GM18519 (cell line): ENCODE data around the gene MRPL38.

ENCODE experiments used
- ATAC-seq: cut with Tn5 transposase; IDR thresholded peaks from one replicate; pipeline ENCODE4 v1.9.1; 2021; ENCODE audit warnings: mild to moderate bottlenecking, moderate library complexity; ENCODE audit not compliant: unreplicated experiment, low FRiP score

The MRPL38 gene

DNA sequence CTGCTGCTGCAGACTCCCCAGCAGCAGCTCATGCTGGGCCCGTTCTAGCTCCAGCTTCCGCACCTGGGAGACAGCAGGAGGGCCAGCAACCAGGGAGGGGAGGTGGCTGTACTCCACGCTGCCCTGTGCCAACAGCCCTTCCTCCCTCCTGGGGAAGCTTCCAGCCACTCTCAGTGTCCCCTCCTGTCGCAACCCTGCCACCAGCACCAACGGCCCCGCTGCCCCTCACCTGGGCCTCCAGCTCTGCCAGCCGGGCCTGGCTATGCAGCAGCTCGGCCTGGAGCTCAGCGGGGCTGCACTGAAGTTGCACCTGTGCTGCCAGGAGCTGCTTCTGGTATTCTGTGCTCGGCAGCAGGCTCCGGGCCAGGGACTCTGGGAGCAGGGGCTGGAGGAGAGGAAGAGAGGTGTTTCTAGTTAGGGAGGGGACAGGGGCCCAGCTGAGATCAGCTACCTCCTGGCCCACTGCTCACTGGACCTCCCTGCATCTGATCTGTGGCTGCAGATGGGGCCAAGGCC lies 15.4 kb upstream of the MRPL38 start:
- no peak for ATAC-seq

GRCh38 chr17:75919611-75920010 lies 14.9 kb upstream of the MRPL38 start:
- no peak for ATAC-seq

- ATAC-seq: no peak
These were observed 13.3 kb upstream of the MRPL38 start for GRCh38 chr17:75917917-75918445.

- no peak for ATAC-seq
These were observed 12.6 kb upstream of the MRPL38 start for GRCh38 chr17:75917141-75917916.

DNA sequence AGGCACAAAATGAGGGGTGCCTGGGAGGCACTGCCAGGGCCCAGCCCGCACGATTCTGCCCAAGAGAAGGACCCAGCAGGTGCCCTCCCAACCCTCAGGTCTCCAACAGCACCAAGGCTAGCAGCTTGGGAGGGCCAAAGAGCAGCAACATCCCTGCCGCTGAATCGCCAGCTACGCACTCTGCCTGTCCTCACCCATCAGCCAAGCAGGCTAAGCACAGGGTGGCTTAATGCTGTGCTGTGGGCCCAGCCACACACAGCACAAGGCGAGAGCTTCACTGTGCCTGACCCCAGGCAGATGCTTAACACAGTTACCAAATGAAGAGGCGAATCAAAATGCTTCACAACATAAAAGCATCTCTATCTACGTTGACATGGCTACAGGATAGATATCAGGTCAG lies 10.6 kb upstream of the MRPL38 start:
- no peak for ATAC-seq

DNA sequence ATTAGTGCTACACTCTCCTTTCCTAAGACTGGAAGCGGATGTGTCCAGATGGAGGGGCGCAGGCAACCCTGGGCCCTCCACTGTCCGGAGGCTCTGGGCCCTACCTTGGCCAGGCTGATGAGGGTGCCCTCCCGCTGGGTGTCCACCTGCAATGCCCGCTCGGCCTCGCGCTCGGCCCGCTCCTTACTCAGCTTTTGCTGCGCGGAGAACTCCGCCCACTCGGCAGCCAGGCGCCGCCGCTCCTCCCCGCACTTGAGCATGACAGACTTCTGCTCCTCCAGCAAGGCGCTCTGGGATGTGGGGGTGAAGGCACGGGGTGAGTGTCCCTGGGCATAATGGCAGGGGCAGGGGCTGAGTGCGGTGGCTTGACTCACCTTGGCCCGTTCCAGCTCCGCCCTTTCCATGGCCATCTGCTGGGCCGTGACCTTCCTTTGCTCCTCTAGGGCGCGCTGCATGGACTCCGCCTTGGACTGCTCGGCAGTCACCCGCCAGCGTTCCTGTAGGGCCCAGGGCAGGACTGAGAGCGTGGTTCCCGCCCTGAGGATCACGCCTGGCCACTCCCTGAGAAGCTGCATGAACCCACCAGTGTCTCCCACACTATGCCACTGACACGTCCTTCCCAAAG lies 10.1 kb upstream of the MRPL38 start:
- ATAC-seq: no peak

DNA sequence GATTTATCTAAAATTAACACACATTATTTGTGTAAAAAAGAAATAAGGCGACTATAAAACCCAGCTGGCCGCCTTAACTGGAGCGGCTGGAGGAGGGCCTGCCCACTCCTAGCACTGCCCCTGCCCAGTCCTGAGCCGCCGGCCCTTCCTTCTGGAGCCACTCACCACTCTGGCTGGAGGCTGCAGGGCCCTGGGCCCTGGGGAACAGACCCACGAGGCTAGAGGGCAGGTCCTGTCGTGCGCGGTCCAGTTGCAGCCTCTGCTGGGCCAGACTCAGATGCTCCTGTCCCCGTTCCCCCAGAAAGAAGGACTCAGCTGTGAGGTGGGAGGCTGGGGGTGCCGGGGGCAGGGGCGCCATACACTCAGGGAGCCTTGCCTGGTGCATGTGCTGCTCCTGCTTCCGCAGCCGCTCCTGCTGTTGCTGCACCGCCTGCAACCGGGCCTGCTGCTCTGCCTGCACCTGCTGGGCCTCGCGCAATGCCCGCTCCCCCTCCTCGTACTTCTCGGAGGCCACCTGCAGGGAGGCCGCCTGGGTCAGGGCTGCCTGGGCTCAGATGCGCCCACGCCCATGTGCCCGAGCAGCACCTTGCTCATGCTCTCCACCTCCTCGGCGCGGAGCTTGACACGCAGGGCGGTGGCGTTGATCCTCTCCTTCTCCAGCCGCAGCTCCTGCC lies 9.0 kb upstream of the MRPL38 start:
- ATAC-seq: no peak

GRCh38 chr17:75910699-75911098 lies 6.0 kb upstream of the MRPL38 start:
- ATAC-seq: no peak

GRCh38 chr17:75909812-75910274 lies 5.2 kb upstream of the MRPL38 start:
- ATAC-seq: no peak

DNA sequence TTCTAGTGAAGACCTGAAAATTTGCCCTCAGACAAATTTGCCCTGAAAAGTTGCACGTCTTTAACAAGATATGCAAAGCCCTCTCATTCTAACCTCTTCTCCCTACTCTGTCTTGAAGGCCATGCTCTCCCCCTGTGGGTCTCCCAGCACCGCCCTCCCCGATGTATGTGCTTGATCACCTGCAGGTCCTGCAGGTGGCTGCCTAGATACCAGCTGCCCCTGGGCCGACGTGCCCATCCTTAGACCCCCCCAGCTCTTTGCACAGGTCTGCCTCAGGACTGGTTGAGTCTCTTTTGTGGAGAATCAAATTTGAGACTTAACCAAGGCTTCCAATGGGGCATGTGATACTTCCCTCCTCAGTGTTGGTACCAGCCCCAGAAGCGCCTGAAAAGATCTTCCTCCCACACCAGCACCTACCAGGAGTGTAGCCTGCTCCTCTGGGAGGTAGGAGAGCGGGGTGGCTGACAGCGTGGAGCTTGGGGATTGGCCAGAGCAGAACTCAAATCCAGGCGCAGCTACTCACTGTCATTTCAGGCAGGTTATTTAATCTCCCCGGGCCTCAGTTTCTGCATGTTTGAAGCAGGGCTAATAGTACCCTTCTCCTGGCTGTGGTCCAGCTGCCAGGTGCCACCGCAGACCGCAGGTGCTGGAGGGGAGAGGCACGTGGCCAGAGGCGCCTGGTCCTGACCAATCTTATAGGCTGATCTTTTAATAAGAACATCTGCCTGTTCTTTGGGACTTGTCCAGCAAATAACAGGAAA lies 4.5 kb upstream of the MRPL38 start:
- no peak for ATAC-seq

DNA sequence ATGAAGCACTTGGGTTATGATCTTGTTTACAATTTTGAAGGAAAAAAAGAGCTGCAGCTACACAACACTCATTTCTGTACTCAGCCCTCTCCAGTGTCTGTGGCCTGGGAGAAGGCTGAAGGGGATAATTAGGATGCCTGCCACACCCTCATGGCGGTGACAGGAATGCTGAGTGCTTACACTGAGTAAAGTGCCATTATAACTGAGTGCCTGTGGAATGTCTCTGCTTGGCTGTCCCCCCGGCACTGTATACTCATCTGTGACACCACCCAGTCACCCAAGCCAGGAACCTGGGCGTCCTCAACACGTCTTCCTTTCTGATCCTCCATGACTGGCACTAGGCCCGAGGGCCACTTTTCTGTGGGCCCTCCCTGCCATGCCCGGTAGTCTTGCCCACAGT lies 3.5 kb upstream of the MRPL38 start:
- no peak for ATAC-seq

DNA sequence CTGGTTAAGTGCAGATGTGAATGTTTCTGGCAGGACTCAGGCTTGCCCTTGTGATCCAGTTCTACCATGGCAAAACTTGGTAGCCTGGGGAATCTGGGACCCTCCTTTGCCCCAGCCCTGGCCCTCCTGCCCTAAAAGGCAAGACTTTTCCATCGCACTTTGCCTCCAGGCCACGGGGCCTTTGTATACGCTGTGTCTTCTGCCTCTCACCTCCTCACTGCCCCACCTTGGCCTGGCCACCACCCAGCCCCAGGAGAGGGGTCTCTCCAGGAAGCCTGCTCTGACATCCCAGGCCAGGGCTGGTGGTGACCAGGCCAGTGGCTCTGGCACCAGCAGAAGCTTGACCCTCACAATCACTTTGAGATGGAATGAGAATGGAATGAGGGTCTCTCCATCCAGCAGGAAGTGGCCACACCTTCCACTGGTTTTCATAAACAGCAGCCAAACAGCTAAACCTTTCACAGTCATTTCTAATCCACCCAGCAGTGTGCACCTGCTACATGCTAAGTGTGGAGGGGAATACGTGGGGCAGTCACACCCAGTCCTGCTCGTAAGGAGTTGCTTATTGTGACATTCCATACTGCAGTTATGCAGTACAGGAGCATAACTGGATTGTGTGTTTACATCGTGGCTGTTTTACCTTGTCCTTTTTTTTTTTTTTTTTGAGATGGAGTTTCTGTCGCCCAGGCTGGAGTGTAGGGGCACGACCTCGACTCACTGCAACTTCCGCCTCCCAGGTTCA lies 1.6 kb upstream of the MRPL38 start:
- ATAC-seq: no peak

DNA sequence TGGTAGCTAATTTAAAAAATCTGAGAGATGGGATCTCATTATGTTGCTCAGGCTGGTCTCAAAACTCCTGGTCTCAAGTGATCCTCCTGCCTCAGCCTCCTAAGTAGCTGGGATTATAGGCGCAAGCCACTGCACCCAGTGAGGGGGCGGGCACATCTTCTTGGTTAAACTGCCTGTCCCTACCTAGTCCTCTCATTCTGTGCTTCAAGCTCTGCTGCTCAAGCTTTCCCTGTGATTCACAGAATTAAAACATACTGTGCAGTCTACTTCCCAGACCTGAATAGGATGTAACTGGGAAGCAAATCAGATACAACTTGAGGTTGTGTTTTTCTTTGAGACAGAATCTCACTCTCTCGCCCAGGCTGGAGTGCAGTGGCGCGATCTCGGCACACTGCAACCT lies 2.3 kb downstream of the MRPL38 start:
- no peak for ATAC-seq

- ATAC-seq: no peak
These were observed 3.0 kb downstream of the MRPL38 start for GRCh38 chr17:75901727-75902126.

- no peak for ATAC-seq
These were observed 3.8 kb downstream of the MRPL38 start for GRCh38 chr17:75900691-75901533.

DNA sequence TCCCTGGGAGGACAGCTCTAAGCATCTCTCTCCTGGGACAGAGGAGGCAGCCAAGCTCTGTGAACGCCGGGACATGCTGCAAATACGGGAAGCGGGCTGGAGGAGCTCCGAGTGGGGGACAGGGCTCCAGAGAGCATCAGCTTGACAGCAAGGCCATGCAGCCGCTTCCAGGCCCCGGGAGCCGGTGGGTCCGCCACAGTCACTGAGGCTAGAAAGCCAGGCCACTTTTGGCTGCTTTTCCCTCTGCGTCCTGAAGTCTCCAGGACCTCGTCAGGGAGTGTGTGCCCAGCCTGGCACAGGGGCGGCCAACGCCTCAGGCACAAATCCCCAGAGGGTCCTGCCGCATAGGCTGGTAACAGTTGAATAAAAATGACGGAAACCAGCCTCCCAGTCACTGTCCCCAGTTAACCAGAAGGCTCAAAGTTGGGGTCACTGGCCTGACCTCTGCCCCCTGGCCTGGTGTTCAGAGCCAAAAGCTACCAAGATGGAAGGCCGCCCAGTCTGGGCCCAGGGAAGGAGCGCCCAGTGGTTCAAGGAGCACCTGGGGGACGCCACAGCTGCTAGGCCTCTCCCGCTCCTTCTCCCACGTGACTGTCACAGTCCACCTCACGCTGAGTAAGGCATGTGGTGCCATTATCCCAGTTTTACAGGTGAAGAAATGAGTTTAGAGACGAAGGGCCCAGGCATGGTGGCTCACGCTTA lies 4.8 kb downstream of the MRPL38 start:
- ATAC-seq: no peak

DNA sequence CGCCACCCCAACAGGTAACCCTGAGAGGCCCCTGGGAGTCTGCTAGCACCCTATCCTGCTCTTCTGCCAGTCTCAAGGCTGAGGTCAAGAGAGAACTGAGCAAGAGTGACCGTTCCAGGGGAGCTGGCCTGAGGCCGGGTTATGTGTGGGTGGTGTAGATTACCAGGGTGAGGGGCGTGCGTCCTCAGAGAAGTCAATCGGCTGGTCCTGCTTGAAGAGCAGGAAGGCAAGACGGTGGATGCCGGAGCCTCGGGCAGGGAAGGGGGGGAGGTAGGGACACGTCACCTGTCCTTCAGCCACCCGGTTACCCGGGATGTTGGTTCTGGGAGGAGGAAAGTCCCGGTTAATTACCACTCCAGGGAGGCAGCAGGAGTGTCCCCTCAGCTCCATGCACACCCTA lies 5.3 kb downstream of the MRPL38 start:
- ATAC-seq: no peak

- ATAC-seq: no peak
These were observed 5.9 kb downstream of the MRPL38 start for GRCh38 chr17:75898791-75899190.
